K562 (cell line): ENCODE data around the gene RPS6KA2. TPM values are rescaled to one million over a fixed set of nuclear protein-coding genes. Genes with fewer than 3 reads are reported as not detected.

Source experiments
- AFF4 ChIP-seq: sonication (generic); formaldehyde crosslinking; IDR thresholded peaks from 2 replicates; pipeline ENCODE4 v1.8.0; 2023; ENCODE audit warnings: mild to moderate bottlenecking, missing genetic modification reagents
- KLF13 ChIP-seq: fragments of 450-650 bp; IDR thresholded peaks from 2 replicates; pipeline ENCODE4 v1.6.1; 2016; ENCODE audit warnings: missing genetic modification characterization, low read depth, mild to moderate bottlenecking, missing compliant biosample characterization, moderate library complexity, borderline replicate concordance
- NEUROD1 ChIP-seq: fragments of 150-350 bp; IDR thresholded peaks from 2 replicates; pipeline ENCODE4 v1.6.1; 2014; ENCODE audit warnings: borderline replicate concordance, low read length, low read depth; ENCODE audit not compliant: partially characterized antibody
- PTRF ChIP-seq: fragments of 450-650 bp; IDR thresholded peaks from 2 replicates; pipeline ENCODE4 v1.6.1; 2016; ENCODE audit warnings: mild to moderate bottlenecking, missing genetic modification characterization, missing compliant biosample characterization
- ZBTB1 ChIP-seq: sonication (generic); formaldehyde crosslinking; IDR thresholded peaks from 2 replicates; pipeline ENCODE4 v1.8.1; 2023; ENCODE audit warnings: missing genetic modification reagents, low read depth, mild to moderate bottlenecking, borderline replicate concordance
- ZBTB49 ChIP-seq: sonication (generic); formaldehyde crosslinking; IDR thresholded peaks from 2 replicates; pipeline ENCODE4 v1.8.0; 2022; ENCODE audit warnings: missing genetic modification reagents, mild to moderate bottlenecking, borderline replicate concordance
- ZNF274 ChIP-seq: IDR thresholded peaks from 2 replicates; pipeline ENCODE4 v1.6.1; 2011; ENCODE audit warnings: low read depth, mild to moderate bottlenecking, low read length, moderate library complexity, borderline replicate concordance
- ZNF395 ChIP-seq: fragments of 200-800 bp; sonication (Bioruptor generic); IDR thresholded peaks from 2 replicates; pipeline ENCODE4 v1.6.1; 2017; ENCODE audit warnings: missing genetic modification characterization, missing compliant biosample characterization
- ZNF740 ChIP-seq, 3 experiments: fragments of 200-800 bp in 1 of 3; sonication (Bioruptor generic) in 1 of 3; sonication (generic) in 1 of 3; formaldehyde crosslinking in 1 of 3; IDR thresholded peaks; 2 replicates each; pipeline versions ENCODE4 v1.6.1 to v1.8.0; 2016 to 2022; ENCODE audit warnings: mild to moderate bottlenecking in 2 of 3, missing compliant biosample characterization in 2 of 3, missing genetic modification characterization in 2 of 3, missing genetic modification reagents in 1 of 3
- ZSCAN32 ChIP-seq: fragments of 450-650 bp; formaldehyde crosslinking; IDR thresholded peaks from 2 replicates; pipeline ENCODE4 v1.4.0; 2020; ENCODE audit warnings: mild to moderate bottlenecking, moderate library complexity
- polyA plus RNA-seq, 8 experiments: library from polyadenylated mRNA; depleted of rRNA in 4 of 8; stranded (reverse) in 5 of 8; unstranded in 3 of 8; fragments of >200 nt; fragmentation: Nextera tagmentation in 2 of 8; fragmentation: Illumina TruSeq in 1 of 8; extraction: Ambion mirVana in 2 of 8; extraction: Trizol in 1 of 8; gene quantifications; 2 replicates each; pipeline versions ENCODE4 v1.2.1 to v1.2.3, GENCODE V29; 2011 to 2014; ENCODE audit warnings: inconsistent platforms in 1 of 8, missing spikeins in 1 of 8
- total RNA-seq, 7 experiments: library from RNA; depleted of rRNA in 6 of 7; stranded (reverse); fragments of >200 nt in 6 of 7; fragmentation: Illumina TruSeq in 2 of 7; extraction: Trizol in 2 of 7; gene quantifications; 2 replicates each; pipeline versions ENCODE4 v1.2.1 to v1.2.3, GENCODE V29; 2011 to 2021; ENCODE audit warnings: low replicate concordance in 1 of 7

The RPS6KA2 gene
- total and polyA plus RNA-seq, 9 of the 15 experiments (the other 6 are each of a cell fraction or from before 2014, with no cell fraction given), result 0.29 to 1.00 (median 0.53) TPM

- no peak for TF ChIP-seq KLF13 (tag)
- peak; percentile 33 for TF ChIP-seq NEUROD1
- TF ChIP-seq PTRF (tag), result no peak
- TF ChIP-seq ZBTB49 (CRISPR knock-in tag), result no peak
- TF ChIP-seq ZNF740 (CRISPR knock-in tag; IDR thresholded peaks at IDR 0.05), result no peak
- no peak for TF ChIP-seq ZNF740 (tag; IDR thresholded peaks at IDR 0.05)
- TF ChIP-seq ZBTB1 (CRISPR knock-in tag), result no peak
- TF ChIP-seq ZNF274, result no peak
- 0 out of 2 replicates have a peak, but pooled peaks have one; percentile 10 for TF ChIP-seq ZNF395 (CRISPR knock-in tag)
- TF ChIP-seq AFF4 (CRISPR knock-in tag), result no peak
- TF ChIP-seq ZSCAN32 (CRISPR knock-in tag), result no peak; the same call in 1 of the 2 replicates
Observed at GRCh38 chr6:166381733-166382499, 245.1 kb downstream of the RPS6KA2 start (continued).
